Neural cell (in vitro differentiated cells): ENCODE data around the gene DLG2.

Experiments
- CTCF ChIP-seq: fragments of 450-650 bp; IDR thresholded peaks from 2 replicates; pipeline ENCODE4 v1.5.1; 2014; ENCODE audit warnings: antibody characterized with exemption, mild to moderate bottlenecking, moderate library complexity; ENCODE audit not compliant: poor library complexity, severe bottlenecking
- EP300 ChIP-seq: fragments of 450-650 bp; conservative IDR thresholded peaks from 2 replicates; pipeline ENCODE4 v1.6.1; 2014; ENCODE audit warnings: antibody characterized with exemption, mild to moderate bottlenecking, moderate library complexity; ENCODE audit not compliant: poor library complexity, severe bottlenecking
- EZH2 ChIP-seq: fragments of 200-600, 300-800 bp; shearing (Covaris generic), sonication (generic); IDR thresholded peaks from 2 replicates; pipeline ENCODE4 v1.6.1; 2014; ENCODE audit warnings: antibody characterized with exemption, low read length, borderline replicate concordance, mild to moderate bottlenecking; ENCODE audit not compliant: insufficient read depth, poor library complexity, severe bottlenecking
- REST ChIP-seq: IDR thresholded peaks from 2 replicates; pipeline ENCODE4 v1.6.1; 2012; ENCODE audit warnings: borderline replicate concordance

GRCh38 chr11:85355921-85356320 is 271.2 kb downstream of the DLG2 start:
- TF ChIP-seq CTCF (no peak), EP300 (no peak), REST (no peak), EZH2 (no peak)
